GM23338 (cell line): ENCODE results near the gene BTRC.

Source experiments
- CREB1 ChIP-seq: fragments of 250-450 bp; sonication (Bioruptor Pico); IDR thresholded peaks from 2 replicates; pipeline ENCODE4 v1.5.0; 2020; ENCODE audit warnings: low read depth, mild to moderate bottlenecking, moderate library complexity
- EZH2phosphoT487 ChIP-seq: fragments of 200-600 bp; sonication (generic); IDR thresholded peaks from one replicate; pipeline ENCODE4 v1.8.1; 2018; ENCODE audit warnings: antibody characterized with exemption; ENCODE audit not compliant: unreplicated experiment
- JUNB ChIP-seq: IDR thresholded peaks from one replicate; pipeline ENCODE4 v1.6.1; 2016; ENCODE audit warnings: antibody characterized with exemption; ENCODE audit not compliant: unreplicated experiment
- TF ChIP-seq, protein P1 (sequence below), 2 experiments: fragments of 200-600 bp in 1 of 2; sonication (generic) in 1 of 2; conservative IDR thresholded peaks; 2 replicates each; pipeline versions ENCODE4 v1.5.1 to v1.6.1; 2016 to 2017; ENCODE audit warnings: antibody characterized with exemption in 2 of 2, low read depth in 2 of 2, mild to moderate bottlenecking in 2 of 2, moderate library complexity in 1 of 2
- TF ChIP-seq, protein P2 (sequence below): IDR thresholded peaks from one replicate; pipeline ENCODE4 v1.6.1; 2018; ENCODE audit warnings: antibody characterized with exemption; ENCODE audit not compliant: unreplicated experiment
- TF ChIP-seq, protein P3 (sequence below): IDR thresholded peaks from 2 replicates; pipeline ENCODE4 v1.6.1; 2016; ENCODE audit warnings: antibody characterized with exemption

DNA sequence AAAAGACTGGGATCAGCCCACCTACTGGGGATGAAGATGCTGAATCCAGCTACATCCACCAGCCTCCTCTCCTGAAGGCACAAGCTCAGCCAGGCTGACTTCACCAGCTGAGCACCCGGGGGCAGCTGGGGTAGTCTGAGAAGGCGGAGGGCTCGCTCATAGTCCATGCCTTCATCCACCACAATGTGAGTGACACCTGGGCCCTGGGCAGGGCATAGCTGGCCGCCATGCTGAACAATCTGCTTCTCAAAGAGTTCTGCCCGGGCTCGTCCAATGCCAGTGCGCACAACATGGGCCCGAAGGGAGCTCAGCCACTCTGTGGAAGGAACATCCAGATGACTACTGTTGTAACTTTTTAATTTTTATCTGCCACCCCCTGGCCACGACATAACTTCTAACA is 231.9 kb downstream of the BTRC start:
- TF ChIP-seq, protein P1, sequence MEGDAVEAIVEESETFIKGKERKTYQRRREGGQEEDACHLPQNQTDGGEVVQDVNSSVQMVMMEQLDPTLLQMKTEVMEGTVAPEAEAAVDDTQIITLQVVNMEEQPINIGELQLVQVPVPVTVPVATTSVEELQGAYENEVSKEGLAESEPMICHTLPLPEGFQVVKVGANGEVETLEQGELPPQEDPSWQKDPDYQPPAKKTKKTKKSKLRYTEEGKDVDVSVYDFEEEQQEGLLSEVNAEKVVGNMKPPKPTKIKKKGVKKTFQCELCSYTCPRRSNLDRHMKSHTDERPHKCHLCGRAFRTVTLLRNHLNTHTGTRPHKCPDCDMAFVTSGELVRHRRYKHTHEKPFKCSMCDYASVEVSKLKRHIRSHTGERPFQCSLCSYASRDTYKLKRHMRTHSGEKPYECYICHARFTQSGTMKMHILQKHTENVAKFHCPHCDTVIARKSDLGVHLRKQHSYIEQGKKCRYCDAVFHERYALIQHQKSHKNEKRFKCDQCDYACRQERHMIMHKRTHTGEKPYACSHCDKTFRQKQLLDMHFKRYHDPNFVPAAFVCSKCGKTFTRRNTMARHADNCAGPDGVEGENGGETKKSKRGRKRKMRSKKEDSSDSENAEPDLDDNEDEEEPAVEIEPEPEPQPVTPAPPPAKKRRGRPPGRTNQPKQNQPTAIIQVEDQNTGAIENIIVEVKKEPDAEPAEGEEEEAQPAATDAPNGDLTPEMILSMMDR (conservative IDR thresholded peaks at IDR 0.05; ENCODE audit: low read depth in 2 of 2): no peak
- TF ChIP-seq CREB1 (CRISPR knock-in tag) (no peak), EZH2phosphoT487 (no peak), JUNB (no peak)
- TF ChIP-seq, protein P2, sequence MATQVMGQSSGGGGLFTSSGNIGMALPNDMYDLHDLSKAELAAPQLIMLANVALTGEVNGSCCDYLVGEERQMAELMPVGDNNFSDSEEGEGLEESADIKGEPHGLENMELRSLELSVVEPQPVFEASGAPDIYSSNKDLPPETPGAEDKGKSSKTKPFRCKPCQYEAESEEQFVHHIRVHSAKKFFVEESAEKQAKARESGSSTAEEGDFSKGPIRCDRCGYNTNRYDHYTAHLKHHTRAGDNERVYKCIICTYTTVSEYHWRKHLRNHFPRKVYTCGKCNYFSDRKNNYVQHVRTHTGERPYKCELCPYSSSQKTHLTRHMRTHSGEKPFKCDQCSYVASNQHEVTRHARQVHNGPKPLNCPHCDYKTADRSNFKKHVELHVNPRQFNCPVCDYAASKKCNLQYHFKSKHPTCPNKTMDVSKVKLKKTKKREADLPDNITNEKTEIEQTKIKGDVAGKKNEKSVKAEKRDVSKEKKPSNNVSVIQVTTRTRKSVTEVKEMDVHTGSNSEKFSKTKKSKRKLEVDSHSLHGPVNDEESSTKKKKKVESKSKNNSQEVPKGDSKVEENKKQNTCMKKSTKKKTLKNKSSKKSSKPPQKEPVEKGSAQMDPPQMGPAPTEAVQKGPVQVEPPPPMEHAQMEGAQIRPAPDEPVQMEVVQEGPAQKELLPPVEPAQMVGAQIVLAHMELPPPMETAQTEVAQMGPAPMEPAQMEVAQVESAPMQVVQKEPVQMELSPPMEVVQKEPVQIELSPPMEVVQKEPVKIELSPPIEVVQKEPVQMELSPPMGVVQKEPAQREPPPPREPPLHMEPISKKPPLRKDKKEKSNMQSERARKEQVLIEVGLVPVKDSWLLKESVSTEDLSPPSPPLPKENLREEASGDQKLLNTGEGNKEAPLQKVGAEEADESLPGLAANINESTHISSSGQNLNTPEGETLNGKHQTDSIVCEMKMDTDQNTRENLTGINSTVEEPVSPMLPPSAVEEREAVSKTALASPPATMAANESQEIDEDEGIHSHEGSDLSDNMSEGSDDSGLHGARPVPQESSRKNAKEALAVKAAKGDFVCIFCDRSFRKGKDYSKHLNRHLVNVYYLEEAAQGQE: no peak
- TF ChIP-seq, protein P3, sequence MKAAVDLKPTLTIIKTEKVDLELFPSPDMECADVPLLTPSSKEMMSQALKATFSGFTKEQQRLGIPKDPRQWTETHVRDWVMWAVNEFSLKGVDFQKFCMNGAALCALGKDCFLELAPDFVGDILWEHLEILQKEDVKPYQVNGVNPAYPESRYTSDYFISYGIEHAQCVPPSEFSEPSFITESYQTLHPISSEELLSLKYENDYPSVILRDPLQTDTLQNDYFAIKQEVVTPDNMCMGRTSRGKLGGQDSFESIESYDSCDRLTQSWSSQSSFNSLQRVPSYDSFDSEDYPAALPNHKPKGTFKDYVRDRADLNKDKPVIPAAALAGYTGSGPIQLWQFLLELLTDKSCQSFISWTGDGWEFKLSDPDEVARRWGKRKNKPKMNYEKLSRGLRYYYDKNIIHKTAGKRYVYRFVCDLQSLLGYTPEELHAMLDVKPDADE: no peak
